Parathyroid adenoma (tissue), 2 donors: Measurements from ENCODE around the gene MACF1.
"Not testable (repeated sequence)": the region's sequence is repeated elsewhere in the genome, so short reads cannot be mapped to it uniquely, and the experiment has no call there.

Source experiments
- H2AFZ ChIP-seq: fragments of 300-600 bp; sonication (generic); one replicate; pipeline ENCODE4 v1.7.0; 2017; ENCODE audit warnings: antibody characterized with exemption, mild to moderate bottlenecking
- H3K27ac ChIP-seq: fragments of 300-600 bp; sonication (generic); one replicate; pipeline ENCODE4 v1.7.0; 2017
- H3K27me3 ChIP-seq: fragments of 300-600 bp; sonication (generic); one replicate; pipeline ENCODE4 v1.7.0; 2017; ENCODE audit warnings: low read length; ENCODE audit not compliant: control insufficient read depth, insufficient read depth
- H3K36me3 ChIP-seq: fragments of 300-600 bp; sonication (generic); one replicate; pipeline ENCODE4 v1.7.0; 2017; ENCODE audit warnings: low read length; ENCODE audit not compliant: control insufficient read depth, insufficient read depth
- H3K4me1 ChIP-seq: fragments of 300-600 bp; sonication (generic); one replicate; pipeline ENCODE4 v1.7.0; 2017; ENCODE audit warnings: control low read depth
- H3K4me2 ChIP-seq: fragments of 300-600 bp; sonication (generic); one replicate; pipeline ENCODE4 v1.7.0; 2017; ENCODE audit warnings: low read length
- H3K4me3 ChIP-seq: fragments of 300-600 bp; sonication (generic); one replicate; pipeline ENCODE4 v1.7.0; 2017; ENCODE audit warnings: low read depth, low read length
- H3K79me2 ChIP-seq: fragments of 300-600 bp; sonication (generic); one replicate; pipeline ENCODE4 v1.7.0; 2017; ENCODE audit warnings: control low read depth
- H3K9ac ChIP-seq: fragments of 300-600 bp; sonication (generic); one replicate; pipeline ENCODE4 v1.7.0; 2017; ENCODE audit warnings: mild to moderate bottlenecking
- H3K9me3 ChIP-seq: fragments of 300-600 bp; sonication (generic); one replicate; pipeline ENCODE4 v1.7.0; 2017; ENCODE audit warnings: low read length; ENCODE audit not compliant: control insufficient read depth
- CTCF ChIP-seq: fragments of 300-600 bp; sonication (generic); IDR thresholded peaks from one replicate; pipeline ENCODE4 v1.7.0; 2017; ENCODE audit warnings: antibody characterized with exemption, mild to moderate bottlenecking
- donor health status: primary hyperparathyroidism.

MACF1 gene

DNA sequence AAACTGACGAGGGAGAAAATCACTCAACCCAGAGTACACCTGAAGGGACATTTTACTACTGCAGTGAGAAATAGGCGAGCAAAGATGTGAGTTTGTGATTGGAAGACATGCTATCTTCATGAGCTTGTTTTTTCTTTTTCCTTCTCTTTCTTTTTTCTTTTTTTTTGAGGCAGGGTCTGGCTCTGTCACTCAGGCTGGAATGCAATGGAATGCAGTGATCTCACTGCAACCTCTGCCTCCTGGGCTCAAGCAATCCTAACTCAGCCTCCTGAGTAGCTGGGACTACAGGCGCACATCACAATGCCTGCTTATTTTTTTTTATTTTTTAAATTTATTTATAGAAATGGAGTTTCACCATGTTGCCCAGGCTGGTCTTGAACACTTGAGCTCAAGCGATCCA is 312.3 kb downstream of the MACF1 start:
- H3K4me1 ChIP-seq, H3K27ac ChIP-seq, H3K4me2 ChIP-seq, H3K36me3 ChIP-seq, H3K9ac ChIP-seq, H3K27me3 ChIP-seq, H3K79me2 ChIP-seq, H3K9me3 ChIP-seq, H2AFZ ChIP-seq, H3K4me3 ChIP-seq: not testable (repeated sequence)

DNA sequence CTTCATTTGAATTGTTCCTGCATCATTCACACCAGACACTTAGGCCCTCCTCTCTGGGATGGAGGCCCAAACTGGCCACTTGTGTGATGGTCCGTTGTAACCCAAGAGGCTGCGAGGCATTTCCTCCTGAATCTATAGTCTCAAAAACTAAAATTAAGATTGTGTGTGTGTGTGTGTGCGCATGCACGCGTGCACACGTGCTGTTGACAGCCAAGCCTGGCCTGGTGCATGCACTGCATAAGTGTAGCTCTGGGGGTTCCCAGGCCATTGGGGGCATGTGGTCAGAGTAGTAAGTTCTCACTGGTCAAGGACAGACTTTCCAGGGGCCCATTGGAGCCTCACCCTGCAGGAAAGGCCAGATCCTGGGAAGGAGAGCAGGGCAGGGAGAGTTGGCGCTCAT is 313.4 kb downstream of the MACF1 start:
- not testable (repeated sequence) for H3K4me3 ChIP-seq, H2AFZ ChIP-seq, H3K9me3 ChIP-seq, H3K27me3 ChIP-seq, H3K79me2 ChIP-seq, H3K9ac ChIP-seq, H3K36me3 ChIP-seq, H3K4me1 ChIP-seq, H3K4me2 ChIP-seq, H3K27ac ChIP-seq

- H3K79me2 ChIP-seq, H3K27me3 ChIP-seq, H3K4me2 ChIP-seq, H3K36me3 ChIP-seq, H3K9me3 ChIP-seq, H3K27ac ChIP-seq, H3K4me1 ChIP-seq, H3K9ac ChIP-seq, H2AFZ ChIP-seq, H3K4me3 ChIP-seq: not testable (repeated sequence)
Observed at GRCh38 chr1:39519376-39519775, 314.9 kb downstream of the MACF1 start.

- H3K36me3 ChIP-seq, H3K4me2 ChIP-seq, H3K79me2 ChIP-seq, H3K9me3 ChIP-seq, H2AFZ ChIP-seq, H3K27me3 ChIP-seq, H3K27ac ChIP-seq, H3K4me3 ChIP-seq, H3K4me1 ChIP-seq, H3K9ac ChIP-seq: not testable (repeated sequence)
Observed at GRCh38 chr1:39522221-39522620, 317.7 kb downstream of the MACF1 start.

- H3K4me1 ChIP-seq, result no peaks in the 10 kb centered on the region
- H2AFZ ChIP-seq, result no peak overlapping the region
- H3K36me3 ChIP-seq, result no peaks in the 10 kb centered on the region
- no peak overlapping the region for H3K4me3 ChIP-seq
- peaks cover 6% of the 10 kb centered on the region for H3K27me3 ChIP-seq
- H3K4me2 ChIP-seq, result no peak overlapping the region
- TF ChIP-seq CTCF, result no peak
- no peaks in the 10 kb centered on the region for H3K9me3 ChIP-seq
- H3K79me2 ChIP-seq, result no peaks in the 10 kb centered on the region
- no peak overlapping the region for H3K27ac ChIP-seq
- H3K9ac ChIP-seq, result no peak overlapping the region
Observed at GRCh38 chr1:39522661-39523567, 318.4 kb downstream of the MACF1 start.

GRCh38 chr1:39524171-39524570 is 319.7 kb downstream of the MACF1 start:
- no peak overlapping the region for H3K4me2 ChIP-seq
- no peak overlapping the region for H3K4me3 ChIP-seq
- peaks cover 6% of the 10 kb centered on the region for H3K27me3 ChIP-seq
- no peak overlapping the region for H2AFZ ChIP-seq
- H3K4me1 ChIP-seq, result no peaks in the 10 kb centered on the region
- H3K9ac ChIP-seq, result no peak overlapping the region
- no peak overlapping the region for H3K27ac ChIP-seq
- TF ChIP-seq CTCF, result no peak
- no peaks in the 10 kb centered on the region for H3K36me3 ChIP-seq
- no peaks in the 10 kb centered on the region for H3K9me3 ChIP-seq
- no peaks in the 10 kb centered on the region for H3K79me2 ChIP-seq
